GM23338 (cell line): Measurements from ENCODE around the gene CTRB1.

ENCODE experiments used
- CREB1 ChIP-seq: fragments of 250-450 bp; sonication (Bioruptor Pico); IDR thresholded peaks from 2 replicates; pipeline ENCODE4 v1.5.0; 2020; ENCODE audit warnings: low read depth, mild to moderate bottlenecking, moderate library complexity
- CTCF ChIP-seq, 2 experiments: fragments of 200-600 bp in 1 of 2; sonication (generic) in 1 of 2; conservative IDR thresholded peaks; 2 replicates each; pipeline versions ENCODE4 v1.5.1 to v1.6.1; 2016 to 2017; ENCODE audit warnings: antibody characterized with exemption in 2 of 2, low read depth in 2 of 2, mild to moderate bottlenecking in 2 of 2, moderate library complexity in 1 of 2
- EZH2 ChIP-seq: fragments of 200-600 bp; sonication (generic); IDR thresholded peaks from one replicate; pipeline ENCODE4 v1.8.0; 2017; ENCODE audit warnings: antibody characterized with exemption, mild to moderate bottlenecking, low read depth; ENCODE audit not compliant: unreplicated experiment
- EZH2phosphoT487 ChIP-seq: fragments of 200-600 bp; sonication (generic); IDR thresholded peaks from one replicate; pipeline ENCODE4 v1.8.1; 2018; ENCODE audit warnings: antibody characterized with exemption; ENCODE audit not compliant: unreplicated experiment
- NANOG ChIP-seq: IDR thresholded peaks from 2 replicates; pipeline ENCODE4 v1.6.1; 2016; ENCODE audit warnings: antibody characterized with exemption, borderline replicate concordance
- POLR2AphosphoS5 ChIP-seq: IDR thresholded peaks from 2 replicates; pipeline ENCODE4 v1.6.1; 2016; ENCODE audit warnings: antibody characterized with exemption, low read depth
- REST ChIP-seq: IDR thresholded peaks from one replicate; pipeline ENCODE4 v1.6.1; 2018; ENCODE audit warnings: antibody characterized with exemption; ENCODE audit not compliant: unreplicated experiment
- ZNF114 ChIP-seq: fragments of 250-450 bp; sonication (Bioruptor Pico); IDR thresholded peaks from 2 replicates; pipeline ENCODE4 v1.5.0; 2020; ENCODE audit warnings: mild to moderate bottlenecking, moderate library complexity
- TF ChIP-seq, protein P1 (sequence below): IDR thresholded peaks from 2 replicates; pipeline ENCODE4 v1.6.1; 2016; ENCODE audit warnings: antibody characterized with exemption

- TF ChIP-seq CREB1 (CRISPR knock-in tag) (no peak), NANOG (no peak), CTCF (conservative IDR thresholded peaks at IDR 0.05; ENCODE audit: low read depth in 2 of 2) (no peak), EZH2phosphoT487 (no peak), EZH2 (no peak), POLR2AphosphoS5 (no peak), REST (no peak), ZNF114 (no peak)
- TF ChIP-seq, protein P1, sequence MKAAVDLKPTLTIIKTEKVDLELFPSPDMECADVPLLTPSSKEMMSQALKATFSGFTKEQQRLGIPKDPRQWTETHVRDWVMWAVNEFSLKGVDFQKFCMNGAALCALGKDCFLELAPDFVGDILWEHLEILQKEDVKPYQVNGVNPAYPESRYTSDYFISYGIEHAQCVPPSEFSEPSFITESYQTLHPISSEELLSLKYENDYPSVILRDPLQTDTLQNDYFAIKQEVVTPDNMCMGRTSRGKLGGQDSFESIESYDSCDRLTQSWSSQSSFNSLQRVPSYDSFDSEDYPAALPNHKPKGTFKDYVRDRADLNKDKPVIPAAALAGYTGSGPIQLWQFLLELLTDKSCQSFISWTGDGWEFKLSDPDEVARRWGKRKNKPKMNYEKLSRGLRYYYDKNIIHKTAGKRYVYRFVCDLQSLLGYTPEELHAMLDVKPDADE, result no peak
Observed at GRCh38 chr16:75207831-75208230, 11.0 kb upstream of the CTRB1 start.
